ENCODE measurements around the gene PTH2R. TPM values are rescaled to one million over a fixed set of nuclear protein-coding genes. Genes with fewer than 3 reads are reported as not detected.

The PTH2R gene
- total and polyA plus RNA-seq, 4 donors, result 0.01 to 1.5 (median 0.08) TPM; not detected in 1

GRCh38 chr2:208492069-208492468 is 85.5 kb downstream of the PTH2R start:
- WGBS, result 60% methylated on average over 3 of the region's 3 CpGs
- Histone ChIP-seq H3K9ac (ENCODE audit: low read depth in 1 of 2, low read length in 2 of 2) (no peak overlapping the region), H3K9me3 (ENCODE audit: control insufficient read depth in 4 of 4, low read length in 3 of 4) (no peaks in the 10 kb centered on the region), H3K36me3 (ENCODE audit: control insufficient read depth in 4 of 4, insufficient read depth in 3 of 4, low read depth in 1 of 4, low read length in 3 of 4) (no peaks in the 10 kb centered on the region), H3K27me3 (ENCODE audit: control insufficient read depth in 4 of 4, insufficient read depth in 4 of 4, low read length in 3 of 4) (peaks cover 0 to 2% (median 0%) of the 10 kb centered on the region in 4 donors), H3K4me1 (ENCODE audit: control insufficient read depth in 4 of 4, insufficient read depth in 4 of 4, low read length in 3 of 4) (no peaks in the 10 kb centered on the region), H3K27ac (ENCODE audit: low read depth in 1 of 2, low read length in 2 of 2) (no peak overlapping the region), H3K4me3 (ENCODE audit: low read depth in 1 of 3, low read length in 3 of 3) (no peak overlapping the region)
- TF ChIP-seq RAD21 (IDR thresholded peaks at IDR 0.05), result no peak
- no peak for TF ChIP-seq FOXA1 (IDR thresholded peaks at IDR 0.05)
- TF ChIP-seq NR2F2 (IDR thresholded peaks at IDR 0.05), result no peak
- no peak for TF ChIP-seq GABPA (IDR thresholded peaks at IDR 0.05 in 1 of 2, conservative IDR thresholded peaks at IDR 0.05 in 1 of 2)
- no peak for TF ChIP-seq FOXA2 (IDR thresholded peaks at IDR 0.05)
- no peak for TF ChIP-seq REST (IDR thresholded peaks at IDR 0.05)
- TF ChIP-seq HNF4A (conservative IDR thresholded peaks at IDR 0.05), result no peak
- no peak for TF ChIP-seq YY1 (IDR thresholded peaks at IDR 0.05)
- no peak for TF ChIP-seq RXRA (IDR thresholded peaks at IDR 0.05)
- TF ChIP-seq MAX (IDR thresholded peaks at IDR 0.05), result no peak
- TF ChIP-seq ATF3 (IDR thresholded peaks at IDR 0.05), result no peak
- TF ChIP-seq ZBTB33 (IDR thresholded peaks at IDR 0.05), result no peak
- no peak for TF ChIP-seq JUND (IDR thresholded peaks at IDR 0.05)
- no peak for TF ChIP-seq HNF4G (IDR thresholded peaks at IDR 0.05)
- TF ChIP-seq CTCF (IDR thresholded peaks at IDR 0.05; ENCODE audit: low read depth, low read length, missing input control), result no peak
- TF ChIP-seq EGR1 (IDR thresholded peaks at IDR 0.05; ENCODE audit: low read depth in 2 of 2), result no peak
- DNase-seq (ENCODE audit: low spot score), result no peak

GRCh38 chr2:208493186-208493585 is 86.6 kb downstream of the PTH2R start:
- no peak overlapping the region for H3K27ac ChIP-seq (ENCODE audit: low read depth in 1 of 2, low read length in 2 of 2)
- no peaks in the 10 kb centered on the region for H3K36me3 ChIP-seq (ENCODE audit: control insufficient read depth in 4 of 4, insufficient read depth in 3 of 4, low read depth in 1 of 4, low read length in 3 of 4)
- peaks cover 0 to 2% (median 0%) of the 10 kb centered on the region in 4 donors for H3K27me3 ChIP-seq (ENCODE audit: control insufficient read depth in 4 of 4, insufficient read depth in 4 of 4, low read length in 3 of 4)
- H3K4me3 ChIP-seq (ENCODE audit: low read depth in 1 of 3, low read length in 3 of 3), result no peak overlapping the region
- no peak for DNase-seq (ENCODE audit: low spot score)
- H3K9me3 ChIP-seq (ENCODE audit: control insufficient read depth in 4 of 4, low read length in 3 of 4), result no peaks in the 10 kb centered on the region
- 89% methylated on average over 12 of the region's 12 CpGs for WGBS
- no peaks in the 10 kb centered on the region for H3K4me1 ChIP-seq (ENCODE audit: control insufficient read depth in 4 of 4, insufficient read depth in 4 of 4, low read length in 3 of 4)
- no peak overlapping the region for H3K9ac ChIP-seq (ENCODE audit: low read depth in 1 of 2, low read length in 2 of 2)
- TF ChIP-seq FOXA1 (IDR thresholded peaks at IDR 0.05), result no peak
- TF ChIP-seq ZBTB33 (IDR thresholded peaks at IDR 0.05), result no peak
- no peak for TF ChIP-seq RAD21 (IDR thresholded peaks at IDR 0.05)
- no peak for TF ChIP-seq ATF3 (IDR thresholded peaks at IDR 0.05)
- no peak for TF ChIP-seq FOXA2 (IDR thresholded peaks at IDR 0.05)
- TF ChIP-seq HNF4A (conservative IDR thresholded peaks at IDR 0.05), result no peak
- TF ChIP-seq EGR1 (IDR thresholded peaks at IDR 0.05; ENCODE audit: low read depth in 2 of 2), result no peak
- no peak for TF ChIP-seq SP1 (IDR thresholded peaks at IDR 0.05)
- no peak for TF ChIP-seq REST (IDR thresholded peaks at IDR 0.05)
- no peak for TF ChIP-seq TAF1 (conservative IDR thresholded peaks at IDR 0.05)
- TF ChIP-seq NR2F2 (IDR thresholded peaks at IDR 0.05), result no peak
